SU-DHL-6 (cell line): ENCODE measurements around the gene LRP1B.

Experiments used
- EZH2phosphoT487 ChIP-seq: fragments of 200-600 bp; sonication (generic), shearing (Covaris generic); conservative IDR thresholded peaks from 2 replicates; pipeline ENCODE4 v1.6.1; 2018; ENCODE audit warnings: mild to moderate bottlenecking, antibody characterized with exemption, low read length, moderate library complexity, mixed read lengths
- TF ChIP-seq, protein P1 (sequence below): fragments of 200-600 bp; sonication (generic); IDR thresholded peaks from one replicate; pipeline ENCODE4 v1.5.1; 2017; ENCODE audit warnings: antibody characterized with exemption, mild to moderate bottlenecking, low read length, moderate library complexity; ENCODE audit not compliant: insufficient read depth, poor library complexity, severe bottlenecking

GRCh38 chr2:140698636-140699035 lies 1432.2 kb downstream of the LRP1B start:
- TF ChIP-seq, protein P1, sequence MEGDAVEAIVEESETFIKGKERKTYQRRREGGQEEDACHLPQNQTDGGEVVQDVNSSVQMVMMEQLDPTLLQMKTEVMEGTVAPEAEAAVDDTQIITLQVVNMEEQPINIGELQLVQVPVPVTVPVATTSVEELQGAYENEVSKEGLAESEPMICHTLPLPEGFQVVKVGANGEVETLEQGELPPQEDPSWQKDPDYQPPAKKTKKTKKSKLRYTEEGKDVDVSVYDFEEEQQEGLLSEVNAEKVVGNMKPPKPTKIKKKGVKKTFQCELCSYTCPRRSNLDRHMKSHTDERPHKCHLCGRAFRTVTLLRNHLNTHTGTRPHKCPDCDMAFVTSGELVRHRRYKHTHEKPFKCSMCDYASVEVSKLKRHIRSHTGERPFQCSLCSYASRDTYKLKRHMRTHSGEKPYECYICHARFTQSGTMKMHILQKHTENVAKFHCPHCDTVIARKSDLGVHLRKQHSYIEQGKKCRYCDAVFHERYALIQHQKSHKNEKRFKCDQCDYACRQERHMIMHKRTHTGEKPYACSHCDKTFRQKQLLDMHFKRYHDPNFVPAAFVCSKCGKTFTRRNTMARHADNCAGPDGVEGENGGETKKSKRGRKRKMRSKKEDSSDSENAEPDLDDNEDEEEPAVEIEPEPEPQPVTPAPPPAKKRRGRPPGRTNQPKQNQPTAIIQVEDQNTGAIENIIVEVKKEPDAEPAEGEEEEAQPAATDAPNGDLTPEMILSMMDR, result no peak
- TF ChIP-seq EZH2phosphoT487, result no peak
